A673 (cell line): ENCODE data around the gene TMEM89.

Experiments
- CTCF ChIP-seq: fragments of 300-800, 200-600 bp; sonication (generic); conservative IDR thresholded peaks from 2 replicates; pipeline ENCODE4 v1.5.1; 2017; ENCODE audit warnings: low read depth, mild to moderate bottlenecking, antibody characterized with exemption, low read length, moderate library complexity, mixed read lengths
- EZH2 ChIP-seq: fragments of 200-600 bp; sonication (generic); IDR thresholded peaks from 2 replicates; pipeline ENCODE4 v1.6.1; 2017; ENCODE audit warnings: borderline replicate concordance, low read depth, mild to moderate bottlenecking, mixed read lengths, antibody characterized with exemption, low read length; ENCODE audit not compliant: poor library complexity, severe bottlenecking

- no peak for TF ChIP-seq CTCF
- TF ChIP-seq EZH2, result no peak
Observed at GRCh38 chr3:48599077-48599501, 22.5 kb downstream of the TMEM89 start.
